Dendritic cell treated with granulocyte-macrophage colony-stimulating factor and Interleukin-4, amounts not matched to agents 40 ng/mL and 50 ng/mL, for 4 days (primary cell): ENCODE data around the gene SERPINI2.
"Not testable (repeated sequence)": the region's sequence is repeated elsewhere in the genome, so short reads cannot be mapped to it uniquely, and the experiment has no call there.

Experiments
- H3K27ac Mint-ChIP-seq: one replicate; pipeline ENCODE4 v1.8.0; 2022; ENCODE audit warnings: mild to moderate bottlenecking, mixed read lengths
- H3K27me3 Mint-ChIP-seq: one replicate; pipeline ENCODE4 v1.8.0; 2022; ENCODE audit warnings: mild to moderate bottlenecking, mixed read lengths
- H3K36me3 Mint-ChIP-seq: one replicate; pipeline ENCODE4 v1.8.0; 2022; ENCODE audit warnings: low read depth, mixed read lengths
- H3K4me1 Mint-ChIP-seq: one replicate; pipeline ENCODE4 v1.8.0; 2022; ENCODE audit warnings: low read depth, mixed read lengths
- H3K4me3 Mint-ChIP-seq: one replicate; pipeline ENCODE4 v1.8.0; 2022; ENCODE audit warnings: mild to moderate bottlenecking, moderate library complexity, mixed read lengths
- H3K9me3 Mint-ChIP-seq: one replicate; pipeline ENCODE4 v1.8.0; 2022; ENCODE audit warnings: mixed read lengths
- intact Hi-C: fragments of 100-400 bp; cut with micrococcal nuclease; formaldehyde crosslinking; loops from one replicate; pipeline ENCODE4 v1.15.0; 2022

The SERPINI2 gene

GRCh38 chr3:167480748-167481147 lies 6.9 kb upstream of the SERPINI2 start:
- intact Hi-C loops, result no loop called here
- no peak overlapping the region for H3K27ac Mint-ChIP-seq
- no peak overlapping the region for H3K4me3 Mint-ChIP-seq
- no peaks in the 10 kb centered on the region for H3K27me3 Mint-ChIP-seq
- no peaks in the 10 kb centered on the region for H3K36me3 Mint-ChIP-seq
- peaks cover 11% of the 10 kb centered on the region for H3K9me3 Mint-ChIP-seq
- peaks cover 17% of the 10 kb centered on the region for H3K4me1 Mint-ChIP-seq

GRCh38 chr3:167469381-167469780 lies 4.5 kb downstream of the SERPINI2 start:
- H3K36me3 Mint-ChIP-seq, result no peaks in the 10 kb centered on the region
- no peaks in the 10 kb centered on the region for H3K27me3 Mint-ChIP-seq
- no peaks in the 10 kb centered on the region for H3K9me3 Mint-ChIP-seq
- no peak overlapping the region for H3K4me3 Mint-ChIP-seq
- intact Hi-C loops, result no loop called here
- peaks cover 5% of the 10 kb centered on the region for H3K4me1 Mint-ChIP-seq
- H3K27ac Mint-ChIP-seq, result no peak overlapping the region

- peaks cover 5% of the 10 kb centered on the region for H3K4me1 Mint-ChIP-seq
- H3K27me3 Mint-ChIP-seq, result no peaks in the 10 kb centered on the region
- no peaks in the 10 kb centered on the region for H3K36me3 Mint-ChIP-seq
- H3K9me3 Mint-ChIP-seq, result no peaks in the 10 kb centered on the region
- intact Hi-C loops, result no loop called here
- H3K4me3 Mint-ChIP-seq, result no peak overlapping the region
- H3K27ac Mint-ChIP-seq, result no peak overlapping the region
Observed at GRCh38 chr3:167467848-167468611, 5.8 kb downstream of the SERPINI2 start.

GRCh38 chr3:167466966-167467365 lies 6.9 kb downstream of the SERPINI2 start:
- no peaks in the 10 kb centered on the region for H3K27me3 Mint-ChIP-seq
- H3K4me3 Mint-ChIP-seq, result no peak overlapping the region
- H3K4me1 Mint-ChIP-seq, result peaks cover 5% of the 10 kb centered on the region
- intact Hi-C loops, result no loop called here
- H3K27ac Mint-ChIP-seq, result no peak overlapping the region
- no peaks in the 10 kb centered on the region for H3K9me3 Mint-ChIP-seq
- H3K36me3 Mint-ChIP-seq, result no peaks in the 10 kb centered on the region

GRCh38 chr3:167456157-167456799 lies 17.6 kb downstream of the SERPINI2 start:
- no peaks in the 10 kb centered on the region for H3K9me3 Mint-ChIP-seq
- H3K27me3 Mint-ChIP-seq, result no peaks in the 10 kb centered on the region
- H3K36me3 Mint-ChIP-seq, result no peaks in the 10 kb centered on the region
- H3K27ac Mint-ChIP-seq, result no peak overlapping the region
- no peaks in the 10 kb centered on the region for H3K4me1 Mint-ChIP-seq
- intact Hi-C loops, result no loop called here
- no peak overlapping the region for H3K4me3 Mint-ChIP-seq

- Mint-ChIP-seq H3K4me1 (no peaks in the 10 kb centered on the region), H3K4me3 (no peak overlapping the region), H3K36me3 (no peaks in the 10 kb centered on the region), H3K9me3 (no peaks in the 10 kb centered on the region), H3K27me3 (no peaks in the 10 kb centered on the region), H3K27ac (no peak overlapping the region)
- intact Hi-C loops, result no loop called here
Observed at GRCh38 chr3:167453815-167454214, 20.0 kb downstream of the SERPINI2 start.

- Mint-ChIP-seq H3K36me3 (no peaks in the 10 kb centered on the region), H3K27ac (no peak overlapping the region), H3K27me3 (no peaks in the 10 kb centered on the region), H3K4me3 (no peak overlapping the region), H3K4me1 (no peaks in the 10 kb centered on the region), H3K9me3 (no peaks in the 10 kb centered on the region)
- intact Hi-C loops, result no loop called here
Observed at GRCh38 chr3:167451282-167451681, 22.6 kb downstream of the SERPINI2 start.

GRCh38 chr3:167450675-167451074 lies 23.2 kb downstream of the SERPINI2 start:
- Mint-ChIP-seq H3K27ac (no peak overlapping the region), H3K9me3 (no peaks in the 10 kb centered on the region), H3K4me1 (no peaks in the 10 kb centered on the region), H3K4me3 (no peak overlapping the region), H3K27me3 (no peaks in the 10 kb centered on the region), H3K36me3 (no peaks in the 10 kb centered on the region)
- intact Hi-C loops, result no loop called here

- no peak overlapping the region for H3K27ac Mint-ChIP-seq
- no peaks in the 10 kb centered on the region for H3K9me3 Mint-ChIP-seq
- H3K27me3 Mint-ChIP-seq, result no peaks in the 10 kb centered on the region
- H3K36me3 Mint-ChIP-seq, result no peaks in the 10 kb centered on the region
- intact Hi-C loops, result no loop called here
- H3K4me1 Mint-ChIP-seq, result no peaks in the 10 kb centered on the region
- H3K4me3 Mint-ChIP-seq, result no peak overlapping the region
Observed at GRCh38 chr3:167450195-167450594, 23.6 kb downstream of the SERPINI2 start.

GRCh38 chr3:167445491-167445890 lies 28.4 kb downstream of the SERPINI2 start:
- Mint-ChIP-seq H3K27ac (no peak overlapping the region), H3K27me3 (no peaks in the 10 kb centered on the region)

GRCh38 chr3:167441256-167441655 lies 32.6 kb downstream of the SERPINI2 start:
- intact Hi-C loops, result no loop called here
- Mint-ChIP-seq H3K4me3 (no peak overlapping the region), H3K36me3 (no peaks in the 10 kb centered on the region), H3K27me3 (no peaks in the 10 kb centered on the region), H3K9me3 (peaks cover 8% of the 10 kb centered on the region), H3K27ac (no peak overlapping the region), H3K4me1 (no peaks in the 10 kb centered on the region)

More at GRCh38 chr3:167445491-167445890, 28.4 kb downstream of the SERPINI2 start:
- Mint-ChIP-seq H3K4me3 (no peak overlapping the region), H3K9me3 (peaks cover under 1% of the 10 kb centered on the region), H3K36me3 (no peaks in the 10 kb centered on the region), H3K4me1 (no peaks in the 10 kb centered on the region)
- intact Hi-C loops, result no loop called here

- Mint-ChIP-seq H3K36me3 (no peaks in the 10 kb centered on the region), H3K27me3 (no peaks in the 10 kb centered on the region), H3K27ac (no peak overlapping the region), H3K4me3 (no peak overlapping the region), H3K9me3 (peaks cover 8% of the 10 kb centered on the region), H3K4me1 (no peaks in the 10 kb centered on the region)
- intact Hi-C loops, result no loop called here
Observed at GRCh38 chr3:167437428-167438139, 36.3 kb downstream of the SERPINI2 start.

- H3K27me3 Mint-ChIP-seq, H3K4me1 Mint-ChIP-seq, intact Hi-C loops, H3K4me3 Mint-ChIP-seq, H3K9me3 Mint-ChIP-seq, H3K36me3 Mint-ChIP-seq, H3K27ac Mint-ChIP-seq: not testable (repeated sequence)
Observed at GRCh38 chr3:167426962-167427361, 46.9 kb downstream of the SERPINI2 start.

- intact Hi-C loops, H3K36me3 Mint-ChIP-seq, H3K9me3 Mint-ChIP-seq, H3K4me3 Mint-ChIP-seq, H3K4me1 Mint-ChIP-seq, H3K27ac Mint-ChIP-seq, H3K27me3 Mint-ChIP-seq: not testable (repeated sequence)
Observed at GRCh38 chr3:167422396-167422795, 51.4 kb downstream of the SERPINI2 start.
